LNCaP clone FGC (cell line): ENCODE results near the gene PIP4P1.

Source experiments
- DNase-seq: peaks from one replicate; pipeline ENCODE4 v3.0.0-alpha.2; 2011; ENCODE audit warnings: low read depth
- H3K4me3 ChIP-seq: 2 replicates; pipeline ENCODE4 v1.5.1; 2011; ENCODE audit warnings: mild to moderate bottlenecking, low read depth, low read length, control low read depth
- TF ChIP-seq, protein P1 (sequence below): IDR thresholded peaks from 2 replicates; pipeline ENCODE4 v1.5.1; 2012; ENCODE audit warnings: mild to moderate bottlenecking; ENCODE audit not compliant: control insufficient read depth, insufficient read depth; ENCODE audit errors: extremely low read depth

Gene PIP4P1

DNA sequence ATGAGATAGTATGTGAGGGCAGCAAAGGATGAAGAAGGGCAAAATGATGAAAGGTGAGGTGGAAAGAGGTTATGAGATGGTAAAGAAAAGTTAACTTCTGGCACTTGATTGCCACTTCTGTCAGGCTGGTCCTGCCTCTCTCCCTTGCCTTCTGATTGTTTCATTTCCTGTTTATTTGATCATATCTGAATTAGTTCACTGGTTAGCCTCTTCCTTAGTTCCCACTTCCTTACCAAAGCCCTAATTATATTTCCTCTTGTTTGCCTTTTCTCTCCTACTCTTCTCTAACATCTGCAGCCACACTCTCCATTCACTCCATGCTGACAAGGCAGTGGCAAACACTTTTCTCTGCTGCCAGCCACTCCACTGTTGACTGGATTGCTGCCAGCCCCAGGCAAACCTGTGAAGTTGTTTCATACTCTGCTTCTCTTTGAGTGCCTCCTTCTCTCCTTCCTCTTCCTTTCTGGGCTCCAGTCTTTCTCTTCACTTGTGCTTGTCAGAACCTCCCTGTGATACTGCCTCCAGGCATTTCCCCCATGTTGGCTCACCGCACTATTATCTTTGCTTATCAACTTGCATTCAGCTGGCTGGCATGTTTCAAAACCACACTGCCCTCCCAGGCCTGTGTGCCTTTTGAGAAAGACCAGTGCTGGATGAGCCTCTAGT, 16.1 kb upstream of the PIP4P1 start:
- no peak for DNase-seq
- TF ChIP-seq, protein P1, sequence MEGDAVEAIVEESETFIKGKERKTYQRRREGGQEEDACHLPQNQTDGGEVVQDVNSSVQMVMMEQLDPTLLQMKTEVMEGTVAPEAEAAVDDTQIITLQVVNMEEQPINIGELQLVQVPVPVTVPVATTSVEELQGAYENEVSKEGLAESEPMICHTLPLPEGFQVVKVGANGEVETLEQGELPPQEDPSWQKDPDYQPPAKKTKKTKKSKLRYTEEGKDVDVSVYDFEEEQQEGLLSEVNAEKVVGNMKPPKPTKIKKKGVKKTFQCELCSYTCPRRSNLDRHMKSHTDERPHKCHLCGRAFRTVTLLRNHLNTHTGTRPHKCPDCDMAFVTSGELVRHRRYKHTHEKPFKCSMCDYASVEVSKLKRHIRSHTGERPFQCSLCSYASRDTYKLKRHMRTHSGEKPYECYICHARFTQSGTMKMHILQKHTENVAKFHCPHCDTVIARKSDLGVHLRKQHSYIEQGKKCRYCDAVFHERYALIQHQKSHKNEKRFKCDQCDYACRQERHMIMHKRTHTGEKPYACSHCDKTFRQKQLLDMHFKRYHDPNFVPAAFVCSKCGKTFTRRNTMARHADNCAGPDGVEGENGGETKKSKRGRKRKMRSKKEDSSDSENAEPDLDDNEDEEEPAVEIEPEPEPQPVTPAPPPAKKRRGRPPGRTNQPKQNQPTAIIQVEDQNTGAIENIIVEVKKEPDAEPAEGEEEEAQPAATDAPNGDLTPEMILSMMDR: no peak

DNA sequence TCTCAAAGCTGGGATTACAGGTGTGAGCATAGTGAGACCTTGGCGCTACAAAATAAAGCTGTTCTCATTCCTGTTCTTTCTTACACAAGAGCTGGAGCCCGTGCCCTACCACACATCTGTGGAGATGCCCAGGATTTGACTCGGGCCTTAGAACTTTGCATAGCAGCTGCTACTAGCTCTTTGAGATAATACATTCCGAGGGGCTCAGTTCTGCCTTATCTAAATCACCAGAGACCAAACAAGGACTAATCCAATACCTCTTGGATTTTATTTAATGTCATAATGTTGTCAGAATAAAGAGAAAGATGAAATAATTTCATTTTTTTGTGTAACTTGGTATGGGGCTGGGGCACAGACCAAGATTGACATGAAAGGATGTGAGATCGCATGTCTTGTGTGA, 15.5 kb upstream of the PIP4P1 start:
- no peak for DNase-seq
- TF ChIP-seq, protein P1: no peak
- no peak overlapping the region for H3K4me3 ChIP-seq

More for the DNA sequence above, 16.1 kb upstream of the PIP4P1 start:
- H3K4me3 ChIP-seq: no peak overlapping the region

- no peak overlapping the region for H3K4me3 ChIP-seq
- DNase-seq: no peak
- TF ChIP-seq, protein P1: no peak
Observed at GRCh38 chr14:20472536-20473169, 11.4 kb upstream of the PIP4P1 start.

- no peak for DNase-seq
- TF ChIP-seq, protein P1: no peak
- peak overlapping the region; percentile 95 for H3K4me3 ChIP-seq
Observed at GRCh38 chr14:20470603-20470901, 9.3 kb upstream of the PIP4P1 start.

GRCh38 chr14:20469890-20470602, 8.8 kb upstream of the PIP4P1 start:
- H3K4me3 ChIP-seq: peak overlapping the region; percentile 95
- no peak for DNase-seq
- TF ChIP-seq, protein P1: no peak

DNA sequence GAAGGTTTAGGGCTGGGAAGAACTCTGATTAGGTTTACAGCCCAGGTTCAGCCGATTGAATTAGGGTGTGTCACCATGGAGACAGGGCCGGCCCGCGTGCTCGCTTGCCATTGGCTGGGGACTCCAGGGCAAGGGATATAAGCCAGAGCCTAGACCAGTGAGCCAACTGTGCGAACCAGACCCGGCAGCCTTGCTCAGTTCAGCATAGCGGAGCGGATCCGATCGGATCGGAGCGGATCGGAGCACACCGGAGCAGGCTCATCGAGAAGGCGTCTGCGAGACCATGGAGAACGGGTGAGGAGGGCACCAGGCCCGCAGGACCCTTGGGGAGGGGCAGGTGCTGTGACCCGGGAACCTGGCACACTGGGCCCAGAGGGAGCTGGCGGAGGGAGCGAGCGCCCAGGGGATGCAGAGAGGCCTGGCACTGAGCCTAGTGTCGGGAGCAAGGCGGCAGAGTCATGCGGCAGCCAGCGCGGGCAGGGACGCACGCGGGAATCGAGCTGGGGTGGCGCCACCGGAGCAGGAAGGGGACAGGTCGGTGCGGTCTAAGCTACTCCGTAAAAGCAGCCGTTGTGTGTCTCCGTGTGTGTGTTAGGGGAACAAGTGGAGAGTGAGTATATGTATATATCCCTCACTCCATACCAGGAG, 8.1 kb upstream of the PIP4P1 start, which contains the start of gene PNP:
Gene PNP (plus strand): TSS at position 165 of the 648 bp plus-strand sequence. CDS start 119 bp downstream, at position 284.
- peak; percentile 89 for DNase-seq
- TF ChIP-seq, protein P1: no peak
- H3K4me3 ChIP-seq: peak within 1 kb of the TSS; percentile 95
